SK-N-MC (cell line): ENCODE measurements around the gene EEF2KMT.

Experiments
- EZH2 ChIP-seq: fragments of 200-600 bp; sonication (generic); IDR thresholded peaks from one replicate; pipeline ENCODE4 v1.6.1; 2017; ENCODE audit warnings: antibody characterized with exemption
- POLR2AphosphoS5 ChIP-seq: IDR thresholded peaks from 2 replicates; pipeline ENCODE4 v1.6.1; 2012; ENCODE audit warnings: mild to moderate bottlenecking, low read depth, low read length, borderline replicate concordance

DNA sequence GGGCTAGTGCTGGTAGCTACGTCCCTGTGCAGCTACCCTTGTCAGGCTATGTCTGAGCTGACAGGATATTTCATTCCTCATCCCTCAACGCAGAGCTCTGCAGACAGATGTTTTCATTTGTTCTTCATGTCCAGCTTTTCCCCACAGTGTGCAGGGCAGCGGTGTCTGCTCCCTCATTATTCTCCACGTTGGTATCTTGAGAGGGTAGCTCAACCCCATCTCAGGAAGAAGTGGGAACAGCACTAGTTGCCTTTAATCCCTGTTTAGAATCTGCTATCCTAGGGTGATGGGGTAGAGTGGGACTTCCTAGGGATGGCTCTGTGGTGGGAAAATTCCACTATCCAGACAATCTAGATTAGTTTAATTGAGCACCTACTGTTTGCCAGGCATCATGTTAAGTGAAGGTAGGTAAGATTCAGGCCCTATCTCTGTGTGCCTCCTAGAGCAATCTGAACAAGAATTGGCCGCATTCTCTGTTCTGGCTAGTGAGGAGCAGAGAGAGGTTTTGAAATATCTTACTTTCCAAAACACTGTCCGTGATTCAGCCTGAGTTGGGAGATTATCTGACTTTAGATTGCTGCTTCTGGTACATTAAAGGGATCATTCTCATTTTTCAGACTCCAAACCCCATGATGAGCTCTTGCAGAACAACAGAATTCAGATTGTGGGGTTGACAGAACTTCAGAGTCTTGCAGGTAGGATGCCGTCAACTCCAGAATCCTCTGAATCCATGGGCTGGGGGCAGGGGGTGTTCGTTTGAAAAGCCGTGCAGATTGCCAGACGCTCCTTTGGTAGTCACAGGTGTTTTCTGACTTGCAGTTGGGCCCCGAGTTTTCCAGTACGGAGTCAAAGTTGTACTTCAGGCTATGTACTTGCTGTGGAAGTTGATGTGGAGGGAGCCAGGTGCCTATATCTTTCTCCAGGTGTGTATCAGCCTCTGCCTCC, 25.0 kb downstream of the EEF2KMT start:
- TF ChIP-seq POLR2AphosphoS5, result no peak
- no peak for TF ChIP-seq EZH2
